GM19463 (cell line): Measurements from ENCODE around the gene XRCC6.
"Not testable (repeated sequence)": the region's sequence is repeated elsewhere in the genome, so short reads cannot be mapped to it uniquely, and the experiment has no call there.

Source experiments
- ATAC-seq: cut with Tn5 transposase; IDR thresholded peaks from one replicate; pipeline ENCODE4 v1.9.1; 2021; ENCODE audit warnings: mild to moderate bottlenecking, moderate library complexity; ENCODE audit not compliant: unreplicated experiment

Gene XRCC6

DNA sequence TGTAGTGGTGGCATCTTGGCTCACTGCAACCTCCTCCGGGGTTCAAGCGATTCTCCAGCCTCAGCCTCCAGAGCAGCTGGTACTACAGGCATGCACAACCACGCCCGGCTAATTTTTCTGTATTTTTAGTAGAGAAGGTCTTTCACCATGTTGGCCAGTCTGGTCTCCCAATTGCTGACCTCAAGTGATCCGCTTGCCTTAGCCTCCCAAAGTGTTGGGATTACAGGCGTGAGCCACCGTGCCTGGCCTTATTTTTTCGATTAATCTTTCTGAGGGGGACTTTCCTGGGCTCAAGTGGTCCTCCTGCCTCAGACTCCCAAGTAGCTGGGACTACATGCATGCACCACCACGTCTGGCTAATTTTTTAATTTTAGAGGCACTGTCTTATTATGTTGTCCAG lies 62.0 kb downstream of the XRCC6 start:
- no peak for ATAC-seq

DNA sequence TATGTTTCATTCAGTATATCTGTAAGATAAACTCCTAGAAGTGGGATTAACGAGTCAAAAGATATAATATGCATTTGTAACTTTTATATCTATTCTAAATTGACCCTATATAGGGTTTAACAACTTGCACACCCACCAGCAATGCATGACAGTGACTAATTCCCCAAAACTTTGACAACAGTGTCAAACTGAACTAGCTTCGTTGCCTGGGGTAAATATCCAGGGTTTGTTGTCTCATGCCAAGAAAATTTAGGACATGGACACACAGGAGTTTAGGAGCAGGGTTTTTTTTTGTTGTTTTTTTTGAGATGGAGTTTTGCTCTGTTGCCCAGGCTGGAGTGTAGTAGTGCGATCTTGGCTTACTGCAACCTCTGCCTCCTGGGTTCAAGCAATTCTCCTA lies 62.5 kb downstream of the XRCC6 start:
- no peak for ATAC-seq

DNA sequence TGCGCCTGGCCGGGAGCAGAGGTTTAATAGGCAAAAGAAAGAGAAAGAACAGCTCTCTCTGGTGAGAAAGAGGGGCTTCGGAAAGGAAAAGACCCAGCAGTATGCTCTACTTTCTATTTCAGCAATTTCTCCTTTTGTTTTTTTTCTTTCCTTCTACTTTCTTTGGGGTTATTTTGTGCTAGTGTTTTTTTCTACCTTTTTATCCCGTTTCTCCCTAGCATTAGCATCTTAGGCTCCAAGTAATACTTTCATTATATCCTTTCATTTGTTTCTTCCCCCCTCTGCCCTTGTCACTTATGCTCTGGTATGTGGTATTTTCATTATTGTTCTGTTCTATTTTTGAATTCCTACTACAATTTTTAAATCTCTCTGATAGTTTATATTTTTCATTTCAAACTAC lies 63.1 kb downstream of the XRCC6 start:
- ATAC-seq: no peak

DNA sequence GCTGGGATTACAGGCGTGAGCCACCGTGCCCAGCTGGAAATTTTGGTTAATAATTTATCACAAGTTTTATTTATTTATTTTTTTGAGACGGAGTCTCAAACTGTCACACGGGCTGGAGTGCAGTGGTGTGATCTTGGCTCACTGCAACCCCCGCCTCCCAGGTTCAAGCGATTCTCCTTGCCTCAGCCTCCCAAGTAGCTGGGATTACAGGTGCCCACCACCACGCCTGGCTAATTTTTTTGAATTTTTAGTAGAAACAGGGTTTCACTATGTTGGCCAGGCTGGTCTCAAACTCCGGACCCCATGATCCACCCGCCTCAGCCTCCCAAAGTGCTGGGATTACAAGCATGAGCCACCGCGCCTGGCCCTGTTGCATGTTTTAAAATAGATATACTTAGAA lies 65.8 kb downstream of the XRCC6 start:
- not testable (repeated sequence) for ATAC-seq

DNA sequence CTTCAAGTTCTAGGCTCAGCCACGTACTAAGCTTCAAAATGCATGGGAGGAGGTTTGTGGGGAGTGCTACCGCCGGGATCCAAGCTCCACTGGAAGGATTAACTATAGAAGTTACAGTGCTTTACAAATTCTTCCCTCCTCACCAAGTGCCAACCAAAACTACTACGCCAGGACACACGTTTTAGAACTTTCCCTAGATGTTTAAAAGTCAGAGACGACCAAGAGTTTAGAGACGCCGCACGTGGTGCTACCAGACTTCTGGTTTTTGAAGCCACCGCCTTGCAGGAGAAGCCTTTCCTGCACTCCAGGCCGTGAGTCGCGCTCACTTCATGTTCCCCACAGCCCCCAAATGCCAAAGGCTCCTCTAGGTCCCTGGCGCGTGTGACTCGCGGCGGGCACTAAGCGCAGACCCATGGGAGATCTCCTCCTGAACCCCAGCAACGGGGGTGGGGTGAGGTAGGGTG lies 66.8 kb downstream of the XRCC6 start:
- ATAC-seq: peak; percentile 28

DNA sequence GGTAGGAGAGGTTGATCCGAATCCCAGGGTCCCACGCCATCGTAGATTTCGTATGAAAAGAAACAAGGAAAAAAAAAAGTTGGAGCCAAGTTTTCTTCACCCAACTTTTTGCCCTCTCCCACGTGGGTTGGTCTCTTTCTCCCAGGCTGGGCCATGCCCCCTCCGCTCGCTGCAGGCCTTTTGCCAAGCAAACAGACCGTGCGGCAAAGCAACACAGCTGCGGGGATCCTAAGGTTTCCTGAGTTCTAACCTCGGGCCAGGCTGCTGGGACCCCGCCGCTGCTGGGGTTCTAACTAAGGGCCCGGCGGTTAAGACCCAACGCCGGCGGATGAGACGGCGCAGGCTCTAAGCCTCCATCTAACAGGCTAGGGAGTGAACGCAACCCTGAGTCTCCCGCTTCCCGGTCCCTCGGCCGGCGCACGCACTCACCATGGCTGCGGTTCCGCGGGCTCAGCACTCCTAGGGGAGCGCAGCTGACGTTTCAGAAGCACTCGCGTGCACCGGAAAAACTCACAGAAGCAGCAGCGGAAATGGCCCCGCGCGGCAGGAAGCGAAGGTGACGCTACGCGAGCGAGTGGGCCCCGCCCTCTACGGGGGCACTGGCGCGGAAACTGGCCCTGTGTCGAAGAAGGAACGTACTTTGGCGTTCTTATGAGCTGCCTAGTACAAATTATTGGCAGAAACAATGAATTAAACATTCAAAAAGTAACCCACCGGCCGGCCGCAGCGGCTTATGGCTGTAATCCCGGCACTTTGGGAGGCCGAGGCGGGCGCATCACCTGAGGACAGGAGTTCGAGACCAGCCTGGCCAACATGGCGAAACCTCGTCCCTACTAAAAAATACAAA lies 67.5 kb downstream of the XRCC6 start, which contains the start of gene SNU13:
Gene SNU13 (minus strand): TSS at position 503 of the 847 bp plus-strand sequence. CDS start 71 bp downstream, at position 432.
- ATAC-seq: peak; percentile 84

DNA sequence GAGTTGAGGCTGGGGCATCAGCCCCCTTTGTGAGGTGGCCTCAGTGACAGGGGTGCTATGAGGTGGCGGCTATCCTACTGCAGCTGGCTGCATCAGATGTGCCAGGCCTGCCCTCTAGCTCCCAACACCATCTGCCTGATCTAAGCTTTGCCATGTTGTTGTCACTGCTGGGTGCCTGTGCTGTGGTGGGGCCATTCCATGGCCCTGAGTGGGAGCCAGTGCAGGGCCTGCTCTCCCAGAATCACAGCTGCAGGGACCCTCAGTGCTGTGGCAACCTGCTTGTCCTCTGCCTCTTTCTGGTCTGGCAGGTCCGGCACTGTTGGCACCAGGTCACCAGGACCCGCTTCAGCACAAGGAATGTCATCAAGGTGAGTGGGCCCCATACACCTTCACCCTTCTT lies 69.4 kb downstream of the XRCC6 start:
- ATAC-seq: no peak

DNA sequence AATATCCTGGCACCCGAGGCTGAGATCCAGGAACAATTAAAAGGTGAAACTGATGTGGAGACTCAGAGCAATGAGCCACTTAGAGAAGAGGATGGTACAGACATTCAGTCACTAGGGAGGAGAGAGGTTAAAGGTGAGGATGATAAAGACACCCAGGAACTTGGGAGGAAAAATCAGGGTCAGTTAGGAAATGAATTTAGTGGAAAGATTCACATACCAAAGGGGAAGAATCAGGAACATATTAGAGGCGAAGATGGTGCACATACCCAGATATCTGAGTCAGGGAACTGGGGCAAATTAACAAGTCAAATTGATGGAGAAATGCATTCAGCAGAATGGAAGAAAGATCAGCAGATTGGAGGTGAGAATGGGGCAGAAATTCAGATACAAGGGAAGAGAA lies 74.1 kb downstream of the XRCC6 start:
- no peak for ATAC-seq

DNA sequence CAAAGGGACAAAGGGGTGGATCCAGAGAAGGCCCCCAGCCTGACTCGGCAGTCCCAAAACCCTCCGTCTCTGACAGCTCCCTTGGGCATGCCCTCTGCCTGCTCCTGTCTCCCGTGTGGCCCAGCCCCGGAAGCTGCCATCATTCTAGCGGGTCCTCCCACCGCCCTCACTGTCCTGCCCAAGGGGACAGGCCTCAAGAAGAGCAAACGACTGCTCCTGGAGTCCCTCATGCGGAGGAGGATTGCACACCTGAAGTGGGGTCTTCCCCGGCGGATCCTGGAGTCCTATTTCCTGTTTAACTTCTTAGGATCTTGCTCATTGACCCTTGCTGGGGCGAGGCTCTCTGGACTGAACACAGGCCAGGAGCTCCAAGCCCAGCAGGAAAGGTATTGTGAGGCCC lies 75.6 kb downstream of the XRCC6 start:
- ATAC-seq: no peak

DNA sequence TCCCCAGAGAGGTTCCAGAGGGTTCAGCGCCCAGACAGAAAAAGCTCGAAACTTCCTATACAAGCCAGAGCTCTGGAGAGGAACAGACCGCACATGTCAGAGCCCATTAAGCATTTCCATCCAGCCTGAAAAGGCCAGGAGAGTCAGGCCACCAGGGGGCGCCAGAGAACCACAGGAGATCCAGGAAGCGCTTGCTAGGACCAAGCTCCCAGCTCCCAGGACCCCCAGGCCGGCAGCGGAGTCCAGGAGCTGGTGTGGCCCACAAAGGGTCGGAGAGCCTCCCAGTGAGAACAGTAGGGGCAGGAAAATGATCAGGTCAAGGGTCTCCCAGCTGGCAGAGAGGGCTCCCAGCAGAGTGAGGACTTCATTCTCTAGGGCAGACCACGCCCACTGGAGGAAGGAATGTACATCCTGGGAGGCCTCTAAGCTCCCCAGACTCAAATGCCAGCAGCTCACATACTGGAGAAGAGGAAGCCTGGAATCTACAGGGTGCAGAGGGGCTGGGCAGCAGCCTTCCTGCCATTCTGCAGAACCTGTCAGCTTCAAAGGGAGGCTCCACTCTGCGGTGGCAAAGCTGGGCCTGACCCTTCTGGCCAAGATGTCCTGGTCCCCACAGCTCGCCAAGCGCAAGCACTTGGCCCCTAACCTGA lies 76.2 kb downstream of the XRCC6 start:
- no peak for ATAC-seq

DNA sequence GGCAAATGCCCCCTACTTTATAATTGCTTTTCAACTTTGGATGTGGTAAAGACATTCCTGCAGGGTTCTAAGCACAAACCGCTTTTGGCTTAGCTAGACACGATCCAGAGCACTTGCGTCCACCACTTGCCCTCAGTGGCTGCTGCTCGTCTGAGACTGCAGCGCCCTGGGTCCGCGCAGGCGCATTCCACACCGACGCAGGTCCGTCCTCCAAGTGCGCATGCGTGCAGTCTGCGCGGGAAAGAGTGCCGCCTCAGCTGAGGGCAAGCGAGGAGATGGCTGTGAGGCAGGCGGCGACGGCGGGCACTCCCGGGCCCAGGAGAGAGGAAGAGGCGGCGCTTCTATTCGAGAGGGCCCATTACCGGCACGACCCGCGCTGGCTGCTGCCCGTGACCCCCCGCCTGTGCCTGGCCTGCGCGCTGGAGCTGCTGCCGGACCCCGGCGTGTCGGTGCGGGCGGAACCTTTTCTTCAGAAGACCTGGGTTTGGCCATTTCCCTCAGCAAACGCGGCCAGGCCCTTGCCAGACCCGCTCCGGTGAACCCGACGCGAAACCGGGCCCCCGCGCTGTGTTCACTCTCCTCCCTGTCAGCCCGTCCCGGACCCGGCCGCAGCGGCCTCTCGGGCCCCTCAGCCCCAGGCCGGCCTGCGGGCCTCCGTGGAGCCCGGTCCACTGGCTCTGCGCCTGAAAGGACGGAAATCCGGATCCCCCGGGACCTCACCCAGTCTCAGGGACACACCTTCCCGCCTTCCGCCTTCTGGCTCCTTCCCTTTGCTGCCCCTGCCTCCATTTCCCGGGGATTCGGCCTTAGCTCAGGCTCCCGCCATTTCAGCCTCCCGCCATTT lies 78.4 kb downstream of the XRCC6 start, which contains the start of gene MEI1:
Gene MEI1 (plus strand): TSS at position 240 of the 844 bp plus-strand sequence. CDS start 36 bp downstream, at position 276.
- ATAC-seq: no peak

DNA sequence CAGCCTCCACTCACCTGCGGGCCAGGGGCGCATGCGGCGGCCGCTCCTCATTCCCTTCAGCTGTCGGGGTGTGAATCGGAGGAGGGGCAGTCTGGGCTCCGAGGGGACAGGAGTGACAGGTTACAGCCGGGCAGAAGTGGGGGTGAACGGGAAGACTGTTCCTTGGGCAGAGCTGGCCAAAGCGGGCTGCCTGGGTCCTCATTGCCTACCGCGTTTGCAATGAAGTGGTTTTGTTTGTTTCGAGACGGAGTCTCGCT lies 78.9 kb downstream of the XRCC6 start:
- ATAC-seq: no peak

DNA sequence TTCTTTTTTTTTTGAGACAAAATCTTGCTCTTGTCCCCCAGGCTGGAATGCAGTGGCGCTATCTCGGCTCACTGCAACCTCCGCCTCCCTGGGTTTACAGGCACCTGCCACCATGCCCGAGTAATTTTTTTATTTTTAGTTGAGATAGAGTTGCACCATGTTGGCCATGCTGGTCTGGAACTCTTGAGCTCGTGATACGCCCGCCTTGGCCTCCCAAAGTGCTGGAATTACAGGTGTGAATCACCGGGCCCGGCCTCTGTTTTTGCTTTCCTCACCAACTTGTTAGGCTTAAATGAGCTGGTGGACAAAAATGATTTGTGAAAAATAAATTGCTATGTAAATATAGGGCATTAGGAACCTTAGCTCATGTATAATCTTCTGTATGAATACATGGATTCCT lies 81.7 kb downstream of the XRCC6 start:
- ATAC-seq: no peak

DNA sequence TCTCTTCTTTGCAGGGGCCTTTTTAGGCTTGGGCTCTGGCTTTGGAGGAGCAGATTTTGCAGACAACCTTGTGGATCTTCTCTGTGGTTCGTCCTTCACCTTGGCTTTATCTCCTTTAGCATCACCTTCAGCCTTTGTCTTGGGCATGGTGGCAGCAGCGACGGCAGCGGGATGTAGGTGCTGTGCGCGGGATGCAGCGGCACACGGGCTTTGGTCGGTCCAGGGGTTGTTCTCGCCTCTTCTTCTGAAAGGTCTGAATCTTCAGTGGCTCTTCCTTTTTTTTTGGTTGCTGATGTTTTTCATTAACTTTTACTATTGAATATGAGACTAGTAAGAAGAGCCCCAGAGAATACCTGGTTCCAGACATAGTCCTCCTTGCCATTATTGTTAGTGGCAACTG lies 88.2 kb downstream of the XRCC6 start:
- no peak for ATAC-seq

DNA sequence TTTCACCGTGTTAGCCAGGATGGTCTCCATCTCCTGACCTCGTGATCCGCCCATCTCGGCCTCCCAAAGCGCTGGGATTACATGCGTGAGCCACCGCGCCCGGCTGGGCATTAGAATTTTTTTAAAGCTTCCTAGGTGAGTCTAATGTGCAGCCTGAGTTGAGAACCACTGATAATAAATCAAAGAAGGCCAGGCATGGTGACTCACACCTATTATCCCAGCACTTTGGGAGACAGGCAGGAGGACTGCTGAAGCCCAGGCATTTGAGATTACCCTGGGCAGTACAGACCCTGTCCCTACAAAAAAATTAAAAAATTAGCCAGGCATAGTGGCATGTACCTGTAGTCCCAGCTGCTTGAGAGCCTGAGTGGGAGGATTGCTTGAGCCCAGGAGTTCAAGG lies 91.9 kb downstream of the XRCC6 start:
- ATAC-seq: no peak
